Gastroesophageal sphincter (tissue), 3 donors: ENCODE data around the gene NUP188.

Experiments
- CTCF ChIP-seq, 4 experiments: fragments of 200-600 bp in 2 of 4; fragments of 450-650 bp in 2 of 4; sonication (generic) in 1 of 4; IDR thresholded peaks; one replicate each; pipeline ENCODE4 v1.5.1; 2017 to 2019; ENCODE audit warnings: antibody characterized with exemption in 4 of 4, mild to moderate bottlenecking in 2 of 4, moderate library complexity in 2 of 4
- EP300 ChIP-seq: sonication (generic); formaldehyde crosslinking; IDR thresholded peaks from one replicate; pipeline ENCODE4 v1.6.1; 2017; ENCODE audit warnings: antibody characterized with exemption, mild to moderate bottlenecking
- POLR2A ChIP-seq, 2 donors: fragments of 450-650 bp; IDR thresholded peaks; one replicate each; pipeline ENCODE4 v1.6.1; 2017; ENCODE audit warnings: antibody characterized with exemption in 2 of 2, mild to moderate bottlenecking in 2 of 2, moderate library complexity in 1 of 2
- POLR2AphosphoS5 ChIP-seq: sonication (generic); formaldehyde crosslinking; IDR thresholded peaks from one replicate; pipeline ENCODE4 v1.6.1; 2017; ENCODE audit warnings: antibody characterized with exemption

GRCh38 chr9:128986671-128987070 is 39.2 kb downstream of the NUP188 start:
- no peak for TF ChIP-seq CTCF (IDR thresholded peaks at IDR 0.05)
- TF ChIP-seq EP300, result no peak
- no peak for TF ChIP-seq POLR2A (IDR thresholded peaks at IDR 0.05)
- no peak for TF ChIP-seq POLR2AphosphoS5
